BLaER1 (cell line): ENCODE results near the gene PSMD12.

ENCODE experiments used
- H3K27ac ChIP-seq: shearing (Covaris generic); formaldehyde crosslinking; 2 replicates; pipeline ENCODE4 v1.8.1; 2022
- H3K27me3 ChIP-seq: shearing (Covaris generic); formaldehyde crosslinking; 2 replicates; pipeline ENCODE4 v1.8.1; 2022
- H3K36me3 ChIP-seq: shearing (Covaris generic); formaldehyde crosslinking; 2 replicates; pipeline ENCODE4 v1.8.1; 2022
- H3K4me1 ChIP-seq: shearing (Covaris generic); formaldehyde crosslinking; 2 replicates; pipeline ENCODE4 v1.8.1; 2022
- H3K4me2 ChIP-seq: shearing (Covaris generic); formaldehyde crosslinking; 2 replicates; pipeline ENCODE4 v1.8.1; 2022
- H3K4me3 ChIP-seq: shearing (Covaris generic); formaldehyde crosslinking; 2 replicates; pipeline ENCODE4 v1.8.1; 2022
- H3K9ac ChIP-seq: shearing (Covaris generic); formaldehyde crosslinking; 2 replicates; pipeline ENCODE4 v1.8.1; 2022
- H3K9me3 ChIP-seq: shearing (Covaris generic); formaldehyde crosslinking; 2 replicates; pipeline ENCODE4 v1.8.1; 2022
- H4K20me1 ChIP-seq: shearing (Covaris generic); formaldehyde crosslinking; 2 replicates; pipeline ENCODE4 v1.8.1; 2022
- Cebpa-rat ChIP-seq: shearing (Covaris generic); IDR thresholded peaks from 2 replicates; pipeline ENCODE4 v1.8.1; 2022

Gene PSMD12

DNA sequence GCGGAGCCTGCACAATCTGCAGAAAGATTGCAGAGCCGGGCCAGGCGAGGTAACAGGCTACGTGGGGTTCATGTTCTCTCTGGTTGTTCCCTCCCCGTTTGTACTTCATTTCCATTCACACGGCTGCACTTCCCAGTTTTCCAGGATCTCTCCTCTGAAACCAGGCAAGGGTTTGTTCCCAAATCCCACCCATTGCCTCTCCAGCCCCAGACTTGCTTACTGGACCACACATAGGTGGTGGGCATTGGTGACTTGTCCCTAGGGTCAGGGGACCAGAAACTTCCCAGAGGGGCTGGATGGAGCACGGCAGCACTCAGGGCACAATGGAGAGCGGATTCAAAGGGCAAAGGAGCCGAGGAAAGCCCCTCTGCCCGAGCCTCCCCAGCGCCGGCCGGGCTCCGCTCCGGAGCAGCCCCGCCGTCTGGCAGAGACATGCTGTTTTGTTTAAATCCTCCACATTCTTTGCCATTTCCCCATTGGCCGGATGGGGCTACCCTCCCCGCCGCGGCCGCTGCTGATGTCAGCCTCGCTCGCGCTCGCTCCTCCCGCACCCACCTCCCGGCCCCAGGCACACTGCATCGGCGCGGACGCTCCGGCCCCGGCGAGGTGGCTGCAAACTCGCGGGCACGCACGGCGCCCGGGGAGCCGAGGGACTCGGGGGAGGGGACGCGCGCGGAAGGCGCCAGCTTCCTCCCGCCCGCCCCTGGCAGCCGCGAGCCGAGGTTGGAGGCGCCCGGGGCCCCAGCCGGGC, 10.5 kb upstream of the PSMD12 start, which contains the start of gene PITPNC1:
TSS of gene PITPNC1 (plus strand) at position 545 of the 751 bp plus-strand sequence.
- peaks cover 58% of the 10 kb centered on the region for H3K4me1 ChIP-seq
- 0 out of 2 replicates have a peak, but pooled peaks cover 7% of the 10 kb centered on the region for H3K36me3 ChIP-seq
- no peaks in the 10 kb centered on the region for H3K27me3 ChIP-seq
- peak within 1 kb of the TSS; percentile 91 for H3K9ac ChIP-seq
- H3K27ac ChIP-seq: peak within 1 kb of the TSS; percentile 87
- no peaks in the 10 kb centered on the region for H3K9me3 ChIP-seq
- TF ChIP-seq Cebpa-rat: no peak
- no peaks in the 10 kb centered on the region; the same call in 1 of the 2 replicates for H4K20me1 ChIP-seq
- peak within 1 kb of the TSS; percentile 94 for H3K4me2 ChIP-seq
- peak within 1 kb of the TSS; percentile 87 for H3K4me3 ChIP-seq

DNA sequence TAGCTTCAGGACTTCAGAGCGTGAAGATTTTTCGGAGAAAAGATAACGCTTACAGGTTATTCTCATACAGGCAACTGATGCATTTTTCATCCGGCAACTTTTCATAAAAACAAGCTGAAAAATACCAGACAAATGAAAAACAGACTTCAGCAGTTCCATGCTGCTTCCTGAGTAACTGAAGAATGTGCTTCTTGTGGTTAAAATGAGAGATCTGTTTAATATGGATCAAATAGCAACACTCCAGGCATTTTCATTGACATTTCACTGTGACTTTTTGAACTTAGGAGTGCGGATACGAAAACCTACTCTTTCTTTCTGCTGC, 10.0 kb upstream of the PSMD12 start:
- Histone ChIP-seq H4K20me1 (no peaks in the 10 kb centered on the region; the same call in 1 of the 2 replicates), H3K4me3 (peak overlapping the region; percentile 87), H3K27ac (peak overlapping the region; percentile 87; the same call in 1 of the 2 replicates), H3K9ac (peak overlapping the region; percentile 91), H3K4me1 (peaks cover 52% of the 10 kb centered on the region), H3K27me3 (no peaks in the 10 kb centered on the region), H3K9me3 (no peaks in the 10 kb centered on the region), H3K4me2 (peak overlapping the region; percentile 94), H3K36me3 (0 out of 2 replicates have a peak, but pooled peaks cover 7% of the 10 kb centered on the region)
- TF ChIP-seq Cebpa-rat: no peak

DNA sequence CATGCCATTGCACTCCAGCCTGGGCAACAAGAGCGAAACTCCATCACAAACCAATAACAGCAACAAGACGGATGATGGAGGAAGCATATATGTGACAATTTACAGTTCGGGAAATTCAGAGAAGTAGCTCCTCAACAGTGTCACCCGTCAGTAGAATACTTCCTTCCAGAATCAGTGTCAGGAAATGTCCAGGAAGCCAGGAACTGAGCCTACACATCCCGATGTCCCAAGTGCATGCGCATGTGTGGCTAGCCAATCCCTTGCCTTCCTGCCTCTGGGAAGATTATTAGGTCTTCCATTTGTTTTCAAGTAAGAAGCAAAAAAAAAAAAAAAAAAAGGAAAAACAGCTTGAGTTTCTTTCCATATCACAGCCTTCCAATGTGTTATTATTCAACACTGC, 9.3 kb upstream of the PSMD12 start:
- Histone ChIP-seq H3K4me1 (peaks cover 46% of the 10 kb centered on the region), H3K36me3 (0 out of 2 replicates have a peak, but pooled peaks cover 5% of the 10 kb centered on the region), H4K20me1 (no peaks in the 10 kb centered on the region; the same call in 1 of the 2 replicates), H3K27ac (no peak overlapping the region), H3K27me3 (no peaks in the 10 kb centered on the region), H3K9ac (no peak overlapping the region; the same call in 1 of the 2 replicates), H3K9me3 (no peaks in the 10 kb centered on the region), H3K4me3 (peak overlapping the region; percentile 87; the same call in 1 of the 2 replicates), H3K4me2 (peak overlapping the region; percentile 94)
- no peak for TF ChIP-seq Cebpa-rat

DNA sequence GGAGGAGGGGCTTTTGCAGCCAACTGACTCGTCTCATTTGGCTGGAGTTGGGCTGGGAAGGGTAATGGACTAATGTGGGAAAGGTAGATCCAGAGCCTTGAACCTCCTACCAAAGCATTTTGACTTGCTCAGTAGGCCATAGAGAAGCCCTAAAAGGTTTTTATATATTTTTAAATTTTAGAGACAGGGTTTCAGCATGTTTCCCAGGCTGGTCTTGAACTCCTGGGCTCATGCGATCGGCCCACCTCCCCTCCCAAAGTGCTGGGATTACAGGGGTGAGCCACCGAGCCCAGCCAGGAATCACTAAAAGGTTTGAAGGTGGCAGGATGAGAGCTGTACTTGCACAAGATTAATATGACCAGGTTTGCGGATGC, 8.7 kb upstream of the PSMD12 start:
- H3K9ac ChIP-seq: no peak overlapping the region
- peaks cover 39% of the 10 kb centered on the region for H3K4me1 ChIP-seq
- H3K4me2 ChIP-seq: peak overlapping the region; percentile 94
- no peak overlapping the region for H3K27ac ChIP-seq
- no peak overlapping the region for H3K4me3 ChIP-seq
- no peaks in the 10 kb centered on the region for H3K9me3 ChIP-seq
- H3K27me3 ChIP-seq: no peaks in the 10 kb centered on the region
- no peaks in the 10 kb centered on the region for H3K36me3 ChIP-seq
- no peak for TF ChIP-seq Cebpa-rat
- H4K20me1 ChIP-seq: no peaks in the 10 kb centered on the region; the same call in 1 of the 2 replicates

- TF ChIP-seq Cebpa-rat: no peak
- Histone ChIP-seq H3K4me1 (peaks cover 39% of the 10 kb centered on the region), H3K4me3 (no peak overlapping the region), H3K9me3 (no peaks in the 10 kb centered on the region), H3K36me3 (no peaks in the 10 kb centered on the region), H3K4me2 (peak overlapping the region; percentile 94), H3K27ac (no peak overlapping the region), H3K9ac (no peak overlapping the region; the same call in 1 of the 2 replicates), H4K20me1 (no peaks in the 10 kb centered on the region; the same call in 1 of the 2 replicates), H3K27me3 (no peaks in the 10 kb centered on the region)
Measured at GRCh38 chr17:67374329-67375053, 8.1 kb upstream of the PSMD12 start.

GRCh38 chr17:67372751-67373150, 6.4 kb upstream of the PSMD12 start:
- H3K9me3 ChIP-seq: no peaks in the 10 kb centered on the region
- no peak overlapping the region for H3K4me2 ChIP-seq
- no peak overlapping the region for H3K9ac ChIP-seq
- no peak overlapping the region for H3K27ac ChIP-seq
- peaks cover 39% of the 10 kb centered on the region for H3K4me1 ChIP-seq
- no peak for TF ChIP-seq Cebpa-rat
- H3K36me3 ChIP-seq: no peaks in the 10 kb centered on the region
- H3K27me3 ChIP-seq: no peaks in the 10 kb centered on the region
- no peaks in the 10 kb centered on the region for H4K20me1 ChIP-seq
- H3K4me3 ChIP-seq: no peak overlapping the region

DNA sequence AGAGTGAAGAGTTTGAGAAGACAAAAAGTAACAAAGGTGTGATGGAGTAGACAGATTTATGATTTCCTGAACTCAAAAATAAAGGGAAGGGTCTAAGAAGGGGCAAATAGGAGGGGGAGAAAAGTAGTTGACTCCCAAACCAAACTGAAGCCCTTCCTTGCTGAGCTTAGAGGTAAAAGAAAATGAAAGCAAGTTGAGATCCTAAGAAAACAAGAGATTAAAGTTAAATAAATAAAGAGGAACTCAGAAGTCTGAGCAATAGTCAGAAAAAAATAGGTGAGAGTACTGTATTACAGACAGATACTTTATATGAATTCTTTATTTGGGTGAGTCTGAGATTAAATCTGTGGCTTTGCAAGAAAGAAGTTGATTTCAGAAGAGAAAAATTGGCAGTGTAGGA, 3.3 kb upstream of the PSMD12 start:
- Histone ChIP-seq H3K4me1 (peaks cover 31% of the 10 kb centered on the region), H3K27me3 (no peaks in the 10 kb centered on the region), H3K36me3 (0 out of 2 replicates have a peak, but pooled peaks cover 2% of the 10 kb centered on the region), H3K27ac (0 out of 2 replicates have a peak overlapping the region, but pooled peaks have one; percentile 26), H3K4me3 (no peak overlapping the region), H3K9me3 (no peaks in the 10 kb centered on the region), H4K20me1 (peaks cover 15% of the 10 kb centered on the region), H3K9ac (peak overlapping the region; percentile 59), H3K4me2 (no peak overlapping the region)
- no peak for TF ChIP-seq Cebpa-rat

GRCh38 chr17:67365738-67366192, 612 bp downstream of the PSMD12 start:
- Histone ChIP-seq H3K27ac (peak overlapping the region; percentile 96), H3K27me3 (no peaks in the 10 kb centered on the region), H3K4me2 (peak overlapping the region; percentile 88), H3K4me3 (peak overlapping the region; percentile 90), H4K20me1 (peaks cover 52% of the 10 kb centered on the region), H3K4me1 (peaks cover 63% of the 10 kb centered on the region), H3K9ac (peak overlapping the region; percentile 96), H3K36me3 (peaks cover 26% of the 10 kb centered on the region), H3K9me3 (no peaks in the 10 kb centered on the region)
- TF ChIP-seq Cebpa-rat: no peak

DNA sequence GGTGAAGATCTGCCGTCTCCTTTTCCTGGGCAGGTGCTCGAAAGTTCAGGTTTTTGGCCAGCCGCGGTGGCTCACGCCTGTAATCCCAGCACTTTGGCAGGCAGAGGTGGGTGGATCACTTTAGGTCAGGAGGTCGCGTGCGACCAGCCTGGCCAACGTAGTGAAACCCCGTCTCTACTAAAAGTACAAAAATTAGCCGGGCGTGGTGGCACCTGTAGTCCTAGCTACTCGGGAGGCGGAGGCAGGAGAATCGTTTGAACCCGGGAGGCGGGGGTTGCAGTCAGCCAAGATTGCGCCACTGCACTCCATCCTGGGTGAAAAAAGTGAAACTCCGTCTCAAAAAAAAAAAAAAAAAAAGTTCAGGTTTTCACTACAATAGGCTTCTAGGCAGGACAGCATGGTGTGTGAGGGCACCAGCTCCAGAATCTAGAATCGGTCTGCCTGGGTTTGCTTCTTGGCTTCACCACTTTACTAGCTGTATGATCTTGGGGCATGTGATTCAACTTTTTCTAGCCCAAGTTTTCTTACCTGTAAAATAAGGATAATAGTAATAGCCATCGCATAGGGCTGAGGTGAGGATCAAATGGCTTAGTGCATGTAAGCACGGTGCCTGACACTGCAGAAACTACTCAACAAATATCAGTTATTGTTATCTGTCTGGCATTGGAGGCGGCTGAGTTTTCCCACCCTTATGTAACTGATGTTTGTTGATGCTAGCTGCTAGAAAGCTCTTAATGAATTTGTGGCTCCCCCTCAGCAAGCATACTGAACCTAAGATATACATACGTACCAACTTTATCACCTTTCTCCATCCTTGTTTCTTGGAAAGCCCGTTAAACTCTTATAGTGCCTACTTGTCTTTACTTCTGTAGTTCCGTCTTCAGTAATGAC, 1.3 kb downstream of the PSMD12 start:
- H3K9me3 ChIP-seq: no peaks in the 10 kb centered on the region
- H3K27me3 ChIP-seq: no peaks in the 10 kb centered on the region
- peak overlapping the region; percentile 96 for H3K9ac ChIP-seq
- peak overlapping the region; percentile 88 for H3K4me2 ChIP-seq
- H3K4me1 ChIP-seq: peaks cover 69% of the 10 kb centered on the region
- H4K20me1 ChIP-seq: peaks cover 59% of the 10 kb centered on the region
- H3K27ac ChIP-seq: peak overlapping the region; percentile 96; the same call in 1 of the 2 replicates
- peak overlapping the region; percentile 90 for H3K4me3 ChIP-seq
- H3K36me3 ChIP-seq: peaks cover 33% of the 10 kb centered on the region
- no peak for TF ChIP-seq Cebpa-rat
